HEK293 (cell line): Measurements from ENCODE around the gene RPN2.
A peak's percentile ranks its signal among the peaks of the same experiment; 100 is the strongest.

Experiments
- CTCF ChIA-PET: fragments of 350-600 bp; formaldehyde crosslinking; extraction: SDS; loops from one replicate; lab custom pipeline; 2021; ENCODE audit warnings: antibody characterized with exemption; lab: Yijun Ruan, JAX
- POLR2A ChIA-PET: fragments of 300-600 bp; formaldehyde crosslinking; extraction: SDS; loops from one replicate; lab custom pipeline; 2020; ENCODE audit warnings: antibody characterized with exemption, inconsistent platforms; lab: Yijun Ruan, JAX
- H3K27ac ChIP-seq: fragments of 200-500 bp; sonication (Bioruptor generic); 2 replicates; pipeline ENCODE4 v1.5.1; 2014; ENCODE audit warnings: low read depth, low read length, control low read depth, inconsistent platforms; ENCODE audit errors: extremely low read depth
- H3K36me3 ChIP-seq, 2 experiments: fragments of 200-500 bp in 1 of 2; sonication (Bioruptor generic) in 1 of 2; 1 replicate in 1 of 2; 2 replicates in 1 of 2; pipeline ENCODE4 v1.5.1; 2014 to 2017; ENCODE audit warnings: inconsistent platforms in 2 of 2, low read length in 2 of 2; ENCODE audit not compliant: control insufficient read depth in 2 of 2, insufficient read depth in 1 of 2
- H3K4me1 ChIP-seq: fragments of 200-500 bp; sonication (Bioruptor generic); 2 replicates; pipeline ENCODE4 v1.5.1; 2014; ENCODE audit warnings: mild to moderate bottlenecking, low read length, inconsistent platforms; ENCODE audit not compliant: control insufficient read depth, insufficient read depth
- H3K4me3 ChIP-seq: 2 replicates; pipeline ENCODE4 v1.5.1; 2011; ENCODE audit warnings: low read depth, mild to moderate bottlenecking, control low read depth, low read length, moderate library complexity
- H3K9me3 ChIP-seq: fragments of 200-500 bp; sonication (Bioruptor generic); 2 replicates; pipeline ENCODE4 v1.5.1; 2014; ENCODE audit warnings: low read depth, low read length, inconsistent platforms; ENCODE audit not compliant: control insufficient read depth, insufficient read depth
- GLIS1 ChIP-seq: fragments of 450-650 bp; formaldehyde crosslinking; IDR thresholded peaks from 2 replicates; pipeline ENCODE4 v1.5.1; 2016; ENCODE audit warnings: missing biosample characterization, missing genetic modification characterization
- KLF9 ChIP-seq: fragments of 450-650 bp; formaldehyde crosslinking; IDR thresholded peaks from 2 replicates; pipeline ENCODE4 v1.5.1; 2016; ENCODE audit warnings: missing biosample characterization, missing genetic modification characterization, low read depth
- PRDM10 ChIP-seq: fragments of 450-650 bp; formaldehyde crosslinking; IDR thresholded peaks from 2 replicates; pipeline ENCODE4 v1.5.1; 2016; ENCODE audit warnings: missing biosample characterization, missing genetic modification characterization
- ZBTB1 ChIP-seq: fragments of 450-650 bp; formaldehyde crosslinking; IDR thresholded peaks from 2 replicates; pipeline ENCODE4 v1.5.1; 2016; ENCODE audit warnings: missing biosample characterization, missing genetic modification characterization
- ZIC2 ChIP-seq: fragments of 450-650 bp; formaldehyde crosslinking; IDR thresholded peaks from 2 replicates; pipeline ENCODE4 v1.5.1; 2016; ENCODE audit warnings: missing biosample characterization, missing genetic modification characterization
- ZNF138 ChIP-seq: fragments of 450-650 bp; formaldehyde crosslinking; IDR thresholded peaks from 2 replicates; pipeline ENCODE4 v1.5.1; 2016; ENCODE audit warnings: missing biosample characterization, missing genetic modification characterization, borderline replicate concordance
- ZNF157 ChIP-seq: fragments of 450-650 bp; formaldehyde crosslinking; IDR thresholded peaks from 2 replicates; pipeline ENCODE4 v1.5.1; 2016; ENCODE audit warnings: missing biosample characterization, missing genetic modification characterization
- ZNF174 ChIP-seq: fragments of 450-650 bp; formaldehyde crosslinking; IDR thresholded peaks from 2 replicates; pipeline ENCODE4 v1.5.0; 2017; ENCODE audit warnings: missing biosample characterization, mild to moderate bottlenecking, missing genetic modification characterization
- ZNF175 ChIP-seq: fragments of 450-650 bp; formaldehyde crosslinking; IDR thresholded peaks from 2 replicates; pipeline ENCODE4 v1.5.1; 2016; ENCODE audit warnings: missing biosample characterization, missing genetic modification characterization
- ZNF18 ChIP-seq: fragments of 450-650 bp; formaldehyde crosslinking; IDR thresholded peaks from 2 replicates; pipeline ENCODE4 v1.5.1; 2016; ENCODE audit warnings: missing biosample characterization, missing genetic modification characterization
- ZNF202 ChIP-seq: fragments of 450-650 bp; formaldehyde crosslinking; IDR thresholded peaks from 2 replicates; pipeline ENCODE4 v1.5.1; 2016; ENCODE audit warnings: missing biosample characterization, missing genetic modification characterization, borderline replicate concordance
- ZNF274 ChIP-seq, 2 experiments: fragments of 200-500 bp in 1 of 2; fragments of 450-650 bp in 1 of 2; sonication (Bioruptor generic) in 1 of 2; formaldehyde crosslinking in 1 of 2; IDR thresholded peaks; 2 replicates each; pipeline versions ENCODE4 v1.5.1 to v1.6.1; 2014 to 2016; ENCODE audit warnings: borderline replicate concordance in 1 of 2, inconsistent platforms in 1 of 2, low read length in 1 of 2, missing biosample characterization in 1 of 2, missing genetic modification characterization in 1 of 2
- ZNF626 ChIP-seq: fragments of 450-650 bp; sonication (Bioruptor Pico); formaldehyde crosslinking; IDR thresholded peaks from 2 replicates; pipeline ENCODE4 v1.5.1; 2018; ENCODE audit warnings: missing biosample characterization, missing genetic modification characterization, inconsistent platforms
- ZNF629 ChIP-seq: fragments of 450-650 bp; formaldehyde crosslinking; IDR thresholded peaks from 2 replicates; pipeline ENCODE4 v1.5.1; 2017; ENCODE audit warnings: missing biosample characterization, missing genetic modification characterization
- ZNF658 ChIP-seq: fragments of 450-650 bp; formaldehyde crosslinking; IDR thresholded peaks from 2 replicates; pipeline ENCODE4; 2016; ENCODE audit warnings: missing biosample characterization, missing genetic modification characterization
- ZNF692 ChIP-seq: fragments of 450-650 bp; formaldehyde crosslinking; IDR thresholded peaks from 2 replicates; pipeline ENCODE4 v1.5.1; 2016; ENCODE audit warnings: missing biosample characterization, missing genetic modification characterization
- TF ChIP-seq, protein P1 (sequence below): fragments of 450-650 bp; formaldehyde crosslinking; IDR thresholded peaks from 2 replicates; pipeline ENCODE4 v1.5.1; 2016; ENCODE audit warnings: missing biosample characterization, missing genetic modification characterization
- TF ChIP-seq, protein P2 (sequence below): fragments of 450-650 bp; formaldehyde crosslinking; IDR thresholded peaks from 2 replicates; pipeline ENCODE4 v1.5.1; 2016; ENCODE audit warnings: missing biosample characterization, missing genetic modification characterization, low read depth

RPN2 gene

GRCh38 chr20:37192137-37192854, 13.2 kb downstream of the RPN2 start (continued):
- TF ChIP-seq PRDM10, result 0 out of 2 replicates have a peak, but pooled peaks have one; percentile 23

- no peaks in the 10 kb centered on the region for H3K4me1 ChIP-seq
- no peak overlapping the region for H3K27ac ChIP-seq
- TF ChIP-seq ZNF626, result no peak
- TF ChIP-seq ZNF18 (tag by site-specific recombination), result no peak
- TF ChIP-seq ZNF175, result no peak
- TF ChIP-seq ZNF692 (tag by site-specific recombination), result no peak
- TF ChIP-seq ZNF274 (IDR thresholded peaks at IDR 0.05; ENCODE audit: low read length), result no peak
- no peak for TF ChIP-seq ZNF274 (tag by site-specific recombination; IDR thresholded peaks at IDR 0.05; ENCODE audit: borderline replicate concordance)
- TF ChIP-seq ZNF174 (tag by site-specific recombination), result no peak
- no peak for TF ChIP-seq ZNF138 (tag by site-specific recombination)
- TF ChIP-seq ZNF658 (tag by site-specific recombination), result no peak
- TF ChIP-seq, protein P1, sequence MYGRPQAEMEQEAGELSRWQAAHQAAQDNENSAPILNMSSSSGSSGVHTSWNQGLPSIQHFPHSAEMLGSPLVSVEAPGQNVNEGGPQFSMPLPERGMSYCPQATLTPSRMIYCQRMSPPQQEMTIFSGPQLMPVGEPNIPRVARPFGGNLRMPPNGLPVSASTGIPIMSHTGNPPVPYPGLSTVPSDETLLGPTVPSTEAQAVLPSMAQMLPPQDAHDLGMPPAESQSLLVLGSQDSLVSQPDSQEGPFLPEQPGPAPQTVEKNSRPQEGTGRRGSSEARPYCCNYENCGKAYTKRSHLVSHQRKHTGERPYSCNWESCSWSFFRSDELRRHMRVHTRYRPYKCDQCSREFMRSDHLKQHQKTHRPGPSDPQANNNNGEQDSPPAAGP (tag by site-specific recombination), result no peak
- H3K9me3 ChIP-seq, result no peaks in the 10 kb centered on the region
- peaks cover 10 to 63% of the 10 kb centered on the region in 2 experiments; a peak in 2 of 3 replicates for H3K36me3 ChIP-seq
- POLR2A ChIA-PET, result no interaction called here
- CTCF ChIA-PET, result interaction anchor here (0.7 to 4.8 kb wide), 4 partner anchors 10 to 246 kb away, joined by 3 to 65 read pairs (median 28); partner anchors contain the start of gene MROH8
- H3K4me3 ChIP-seq, result no peak overlapping the region
Measured at GRCh38 chr20:37193226-37193625, 14.1 kb downstream of the RPN2 start.

- no peak overlapping the region for H3K4me3 ChIP-seq
- H3K27ac ChIP-seq, result no peak overlapping the region
- no peaks in the 10 kb centered on the region for H3K9me3 ChIP-seq
- no peak for TF ChIP-seq ZNF157 (tag by site-specific recombination)
- TF ChIP-seq ZBTB1 (tag by site-specific recombination), result no peak
- no peak for TF ChIP-seq KLF9
- peak; percentile 47 for TF ChIP-seq ZIC2
- TF ChIP-seq, protein P2, sequence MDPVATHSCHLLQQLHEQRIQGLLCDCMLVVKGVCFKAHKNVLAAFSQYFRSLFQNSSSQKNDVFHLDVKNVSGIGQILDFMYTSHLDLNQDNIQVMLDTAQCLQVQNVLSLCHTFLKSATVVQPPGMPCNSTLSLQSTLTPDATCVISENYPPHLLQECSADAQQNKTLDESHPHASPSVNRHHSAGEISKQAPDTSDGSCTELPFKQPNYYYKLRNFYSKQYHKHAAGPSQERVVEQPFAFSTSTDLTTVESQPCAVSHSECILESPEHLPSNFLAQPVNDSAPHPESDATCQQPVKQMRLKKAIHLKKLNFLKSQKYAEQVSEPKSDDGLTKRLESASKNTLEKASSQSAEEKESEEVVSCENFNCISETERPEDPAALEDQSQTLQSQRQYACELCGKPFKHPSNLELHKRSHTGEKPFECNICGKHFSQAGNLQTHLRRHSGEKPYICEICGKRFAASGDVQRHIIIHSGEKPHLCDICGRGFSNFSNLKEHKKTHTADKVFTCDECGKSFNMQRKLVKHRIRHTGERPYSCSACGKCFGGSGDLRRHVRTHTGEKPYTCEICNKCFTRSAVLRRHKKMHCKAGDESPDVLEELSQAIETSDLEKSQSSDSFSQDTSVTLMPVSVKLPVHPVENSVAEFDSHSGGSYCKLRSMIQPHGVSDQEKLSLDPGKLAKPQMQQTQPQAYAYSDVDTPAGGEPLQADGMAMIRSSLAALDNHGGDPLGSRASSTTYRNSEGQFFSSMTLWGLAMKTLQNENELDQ (tag by site-specific recombination), result no peak
- TF ChIP-seq ZNF629 (tag by site-specific recombination), result no peak
- no peak for TF ChIP-seq ZNF202 (tag by site-specific recombination)
- no peak for TF ChIP-seq GLIS1
- TF ChIP-seq, all 188 proteins: peak for 1
- Histone ChIP-seq H3K4me1 (no peaks in the 10 kb centered on the region), H3K36me3 (peaks cover 5 to 63% of the 10 kb centered on the region in 2 experiments; a peak in 2 of 3 replicates)
- ChIA-PET CTCF (interaction anchor here (0.6 to 4.8 kb wide), 5 partner anchors 9 to 340 kb away, joined by 3 to 65 read pairs (median 19); partner anchors contain the start of gene MROH8), POLR2A (no interaction called here)
Measured at GRCh38 chr20:37193821-37194220, 14.7 kb downstream of the RPN2 start.
